Breast epithelium (tissue), 4 donors: Measurements from ENCODE around the gene TRIM26. TPM values are rescaled to one million over a fixed set of nuclear protein-coding genes. Genes with fewer than 3 reads are reported as not detected.

Experiments
- DNase-seq, 2 donors: peaks; one replicate each; pipeline ENCODE4 v3.0.0-alpha.2; 2019; ENCODE audit warnings: low spot score in 2 of 2
- H3K27ac ChIP-seq, 2 donors: fragments of 200-600 bp; sonication (generic) in 1 of 2; one replicate each; pipeline ENCODE4 v1.5.1; 2016 to 2019; ENCODE audit warnings: mild to moderate bottlenecking in 1 of 2
- H3K27me3 ChIP-seq, 2 donors: fragments of 200-600 bp; sonication (generic) in 1 of 2; one replicate each; pipeline versions ENCODE4 v1.5.1 to v1.6.0; 2017 to 2019; ENCODE audit warnings: control low read depth in 1 of 2, mild to moderate bottlenecking in 1 of 2
- H3K36me3 ChIP-seq: fragments of 200-600 bp; one replicate; pipeline ENCODE4 v1.5.1; 2019
- H3K4me1 ChIP-seq, 2 donors: fragments of 200-600 bp; sonication (generic); one replicate each; pipeline ENCODE4 v1.5.1; 2016 to 2019; ENCODE audit warnings: control low read depth in 1 of 2
- H3K4me3 ChIP-seq, 3 donors: fragments of 200-600 bp; sonication (generic); 1 replicate in 2 of 3; 2 replicates in 1 of 3; pipeline ENCODE4 v1.5.1; 2016 to 2019; ENCODE audit warnings: mild to moderate bottlenecking in 3 of 3, moderate library complexity in 2 of 3
- H3K9me3 ChIP-seq, 2 donors: fragments of 200-600 bp; sonication (generic) in 1 of 2; one replicate each; pipeline ENCODE4 v1.5.1; 2016 to 2019; ENCODE audit warnings: control low read depth in 1 of 2
- POLR2A ChIP-seq: fragments of 450-650 bp; IDR thresholded peaks from one replicate; pipeline ENCODE4 v1.6.1; 2016; ENCODE audit warnings: antibody characterized with exemption, mild to moderate bottlenecking, moderate library complexity
- POLR2AphosphoS5 ChIP-seq, 3 donors: sonication (generic); formaldehyde crosslinking; IDR thresholded peaks; one replicate each; pipeline ENCODE4 v1.6.1; 2017; ENCODE audit warnings: antibody characterized with exemption in 3 of 3
- intact Hi-C: fragments of 100-400 bp; cut with DNase I; formaldehyde crosslinking; loops from one replicate; pipeline ENCODE4 v1.15.1; 2023; ENCODE audit warnings: low total_unique reads
- total RNA-seq, 3 donors: library from RNA; depleted of rRNA; stranded (reverse); fragments of >200 nt; gene quantifications; one replicate each; pipeline ENCODE4 v1.1.0, GENCODE V29; 2016
- TF ChIP-seq, protein P1 (sequence below), 3 donors: fragments of 450-650 bp; IDR thresholded peaks; one replicate each; pipeline ENCODE4 v1.5.1; 2016 to 2017; ENCODE audit warnings: antibody characterized with exemption in 3 of 3, mild to moderate bottlenecking in 3 of 3, moderate library complexity in 3 of 3

The TRIM26 gene
- total RNA-seq, 3 donors from 2014 or later: 31.7 to 66.2 (median 47.5) TPM

DNA sequence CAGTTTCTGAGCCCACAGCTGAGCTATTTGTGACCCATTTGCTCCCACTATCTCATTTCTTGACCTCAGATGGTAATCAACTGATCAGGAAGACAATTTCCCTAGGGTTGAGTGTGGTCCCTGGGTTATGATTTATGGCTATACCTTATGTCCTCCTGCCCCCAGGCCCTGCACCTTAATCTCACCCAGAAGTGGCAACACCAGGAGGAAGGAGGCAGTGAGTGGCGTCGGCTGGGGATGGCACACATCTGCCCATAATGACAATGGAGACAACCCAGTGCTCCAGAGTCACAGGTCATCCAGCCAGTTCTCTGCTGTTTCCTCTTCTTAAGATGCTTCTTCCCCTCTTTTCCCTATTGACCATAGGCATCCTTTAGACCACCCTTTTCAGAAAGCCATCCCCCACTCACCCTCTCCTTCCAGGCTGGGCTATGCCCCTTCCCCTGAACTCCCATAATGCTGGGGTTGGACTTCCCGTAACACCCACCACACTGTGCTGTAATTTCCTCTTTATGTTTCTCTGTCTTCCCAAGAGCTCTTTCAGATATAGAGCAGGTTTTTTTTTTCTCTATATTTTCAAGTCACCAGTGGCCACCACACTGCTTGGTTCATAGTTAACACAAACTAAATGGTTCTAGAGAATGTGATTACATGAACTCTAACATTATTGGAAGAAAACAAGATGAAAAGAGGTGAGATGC lies 60.1 kb downstream of the TRIM26 start:
- H3K4me1 ChIP-seq: peaks cover 0 to 4% of the 10 kb centered on the region in 2 donors
- H3K9me3 ChIP-seq: no peaks in the 10 kb centered on the region
- intact Hi-C loops: no loop called here
- H3K36me3 ChIP-seq: no peaks in the 10 kb centered on the region
- H3K27ac ChIP-seq: no peak overlapping the region
- H3K4me3 ChIP-seq: no peak overlapping the region
- TF ChIP-seq POLR2A (no peak), POLR2AphosphoS5 (IDR thresholded peaks at IDR 0.05) (no peak)
- TF ChIP-seq, protein P1, sequence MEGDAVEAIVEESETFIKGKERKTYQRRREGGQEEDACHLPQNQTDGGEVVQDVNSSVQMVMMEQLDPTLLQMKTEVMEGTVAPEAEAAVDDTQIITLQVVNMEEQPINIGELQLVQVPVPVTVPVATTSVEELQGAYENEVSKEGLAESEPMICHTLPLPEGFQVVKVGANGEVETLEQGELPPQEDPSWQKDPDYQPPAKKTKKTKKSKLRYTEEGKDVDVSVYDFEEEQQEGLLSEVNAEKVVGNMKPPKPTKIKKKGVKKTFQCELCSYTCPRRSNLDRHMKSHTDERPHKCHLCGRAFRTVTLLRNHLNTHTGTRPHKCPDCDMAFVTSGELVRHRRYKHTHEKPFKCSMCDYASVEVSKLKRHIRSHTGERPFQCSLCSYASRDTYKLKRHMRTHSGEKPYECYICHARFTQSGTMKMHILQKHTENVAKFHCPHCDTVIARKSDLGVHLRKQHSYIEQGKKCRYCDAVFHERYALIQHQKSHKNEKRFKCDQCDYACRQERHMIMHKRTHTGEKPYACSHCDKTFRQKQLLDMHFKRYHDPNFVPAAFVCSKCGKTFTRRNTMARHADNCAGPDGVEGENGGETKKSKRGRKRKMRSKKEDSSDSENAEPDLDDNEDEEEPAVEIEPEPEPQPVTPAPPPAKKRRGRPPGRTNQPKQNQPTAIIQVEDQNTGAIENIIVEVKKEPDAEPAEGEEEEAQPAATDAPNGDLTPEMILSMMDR (IDR thresholded peaks at IDR 0.05): no peak
- DNase-seq: no peak
- H3K27me3 ChIP-seq: no peaks in the 10 kb centered on the region

DNA sequence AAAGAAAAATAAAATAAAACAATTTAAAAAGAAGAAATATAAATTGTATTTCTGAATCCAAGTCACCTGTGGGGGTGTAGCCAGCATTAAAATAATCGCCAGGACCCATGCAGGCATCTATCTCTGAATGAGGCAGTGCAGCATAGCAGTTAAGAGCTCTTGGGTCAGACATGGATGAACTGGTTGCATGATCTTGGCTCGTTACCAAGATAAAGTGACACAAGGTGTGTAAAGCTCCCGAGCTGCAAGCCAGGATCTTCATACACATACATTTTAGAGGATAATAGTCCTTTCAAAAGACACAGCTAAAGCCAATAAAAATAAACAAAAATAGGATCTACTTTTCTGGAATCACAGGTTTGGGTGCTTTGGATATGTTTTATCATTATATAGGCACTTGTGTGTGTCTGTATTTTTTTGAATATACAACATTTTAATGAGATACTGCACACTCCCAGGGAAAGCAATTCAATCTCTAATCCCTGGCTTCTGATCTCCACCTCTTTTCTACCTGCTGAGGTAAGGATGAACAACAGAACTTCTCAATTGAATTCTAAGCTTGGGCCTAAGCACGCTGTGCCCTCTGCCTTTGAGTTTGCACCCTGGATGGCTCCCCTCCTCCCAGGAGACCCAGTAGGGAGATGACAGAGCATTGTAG lies 61.1 kb downstream of the TRIM26 start:
- no peak overlapping the region for H3K4me3 ChIP-seq
- H3K4me1 ChIP-seq: peaks cover 0 to 4% of the 10 kb centered on the region in 2 donors
- H3K27me3 ChIP-seq: no peaks in the 10 kb centered on the region
- no peak for TF ChIP-seq POLR2AphosphoS5 (IDR thresholded peaks at IDR 0.05)
- TF ChIP-seq, protein P1 (IDR thresholded peaks at IDR 0.05): no peak
- TF ChIP-seq POLR2A: no peak
- DNase-seq: no peak
- no peak overlapping the region for H3K27ac ChIP-seq
- H3K36me3 ChIP-seq: no peaks in the 10 kb centered on the region
- no peaks in the 10 kb centered on the region for H3K9me3 ChIP-seq
- intact Hi-C loops: no loop called here

DNA sequence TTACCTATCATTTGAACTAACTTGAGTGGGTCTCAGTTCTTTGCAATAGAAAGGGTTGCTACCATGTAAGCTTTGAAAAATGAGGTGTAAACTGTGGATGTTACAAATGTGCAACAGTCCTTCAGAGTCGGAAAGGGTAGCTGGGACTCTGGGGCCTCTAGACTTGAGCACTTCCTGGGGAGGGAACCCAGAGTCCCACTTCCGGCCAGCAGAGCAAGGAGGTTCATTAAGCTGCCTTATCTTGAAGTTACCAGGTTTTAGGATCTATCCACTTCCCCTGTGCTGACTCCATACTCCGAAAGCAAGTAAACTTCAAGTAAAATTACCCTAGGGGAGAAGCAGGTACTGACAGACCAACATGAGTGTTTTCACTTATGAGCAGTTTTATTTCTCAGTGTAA lies 61.6 kb downstream of the TRIM26 start:
- H3K4me3 ChIP-seq: no peak overlapping the region
- intact Hi-C loops: no loop called here
- no peak for DNase-seq
- no peaks in the 10 kb centered on the region for H3K9me3 ChIP-seq
- no peak overlapping the region for H3K27ac ChIP-seq
- H3K4me1 ChIP-seq: peaks cover 0 to 4% of the 10 kb centered on the region in 2 donors
- H3K27me3 ChIP-seq: no peaks in the 10 kb centered on the region
- no peak for TF ChIP-seq POLR2A
- no peak for TF ChIP-seq POLR2AphosphoS5 (IDR thresholded peaks at IDR 0.05)
- TF ChIP-seq, protein P1 (IDR thresholded peaks at IDR 0.05): no peak
- no peaks in the 10 kb centered on the region for H3K36me3 ChIP-seq

DNA sequence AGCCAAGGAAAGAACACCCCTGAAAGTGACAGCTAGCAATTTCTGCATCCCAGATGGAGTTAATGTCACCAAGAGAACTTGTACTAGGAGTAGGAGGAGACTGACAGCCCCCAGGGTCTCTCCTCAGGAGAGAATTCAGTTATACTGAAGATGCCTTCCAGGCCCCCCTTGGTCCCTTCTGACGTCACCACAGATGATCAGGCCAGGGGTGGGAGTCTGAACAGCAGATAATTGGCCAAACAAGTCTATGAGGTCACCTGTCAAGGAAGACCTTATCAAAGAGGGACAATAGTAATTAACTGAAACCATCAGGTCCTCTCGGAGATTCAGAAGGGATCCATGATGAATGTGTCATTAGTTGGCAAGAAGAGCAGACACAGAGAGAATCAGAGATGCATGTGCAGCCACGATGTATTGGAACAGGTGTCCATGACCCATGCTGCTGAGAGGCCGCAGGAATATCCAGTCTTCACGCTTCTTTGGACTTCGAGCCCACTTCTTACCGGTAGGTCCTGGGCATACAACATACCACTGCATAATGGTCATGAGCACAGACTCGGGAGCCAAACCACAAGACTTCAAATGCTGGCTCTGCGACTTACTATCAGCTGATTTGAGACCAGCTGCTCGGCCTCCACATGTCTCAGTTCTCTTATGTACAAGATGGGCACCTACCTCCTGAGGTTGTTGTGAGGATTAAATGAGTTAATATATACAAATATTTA lies 62.4 kb downstream of the TRIM26 start:
- Histone ChIP-seq H3K27ac (no peak overlapping the region), H3K9me3 (no peaks in the 10 kb centered on the region), H3K27me3 (no peaks in the 10 kb centered on the region), H3K4me3 (no peak overlapping the region), H3K4me1 (peaks cover 0 to 4% of the 10 kb centered on the region in 2 donors), H3K36me3 (no peaks in the 10 kb centered on the region)
- no peak for DNase-seq
- intact Hi-C loops: no loop called here
- TF ChIP-seq, protein P1 (IDR thresholded peaks at IDR 0.05): no peak
- TF ChIP-seq POLR2A: no peak
- TF ChIP-seq POLR2AphosphoS5 (IDR thresholded peaks at IDR 0.05): no peak
